SK-N-SH treated with all-trans-retinoic acid at 6 μM for 48 hours (cell line): ENCODE data around the gene OR2T6.

Experiments used
- ARNTL ChIP-seq: fragments of 450-650 bp; formaldehyde crosslinking; IDR thresholded peaks from 2 replicates; pipeline ENCODE4 v1.5.0; 2020; ENCODE audit warnings: low read depth, mild to moderate bottlenecking, moderate library complexity, borderline replicate concordance
- BACH2 ChIP-seq: fragments of 250-450 bp; sonication (Bioruptor Pico); IDR thresholded peaks from 2 replicates; pipeline ENCODE4 v1.9.0; 2021; ENCODE audit warnings: mild to moderate bottlenecking, borderline replicate concordance
- CREB5 ChIP-seq: fragments of 250-450 bp; sonication (Bioruptor Pico); IDR thresholded peaks from 2 replicates; pipeline ENCODE4 v1.5.1; 2020; ENCODE audit warnings: low read depth, mild to moderate bottlenecking, moderate library complexity
- CSDC2 ChIP-seq: fragments of 250-450 bp; sonication (Bioruptor Pico); IDR thresholded peaks from 2 replicates; pipeline ENCODE4 v1.5.0; 2020; ENCODE audit warnings: mild to moderate bottlenecking, moderate library complexity
- ISL1 ChIP-seq: fragments of 250-450 bp; sonication (Bioruptor Pico); IDR thresholded peaks from 2 replicates; pipeline ENCODE4 v2.1.2; 2022; ENCODE audit warnings: mild to moderate bottlenecking, moderate library complexity
- PATZ1 ChIP-seq: fragments of 250-450 bp; sonication (Bioruptor Pico); IDR thresholded peaks from 2 replicates; pipeline ENCODE4 v1.8.0; 2020; ENCODE audit warnings: mild to moderate bottlenecking, moderate library complexity, borderline replicate concordance
- PPARA ChIP-seq: fragments of 250-450 bp; sonication (Bioruptor Pico); IDR thresholded peaks from 2 replicates; pipeline ENCODE4 v1.5.0; 2020; ENCODE audit warnings: mild to moderate bottlenecking, borderline replicate concordance
- RARB ChIP-seq: fragments of 250-450 bp; sonication (Bioruptor Pico); IDR thresholded peaks from 2 replicates; pipeline ENCODE4 v1.8.0; 2021; ENCODE audit warnings: mild to moderate bottlenecking, moderate library complexity
- ZC3H10 ChIP-seq: fragments of 250-450 bp; sonication (Bioruptor Pico); IDR thresholded peaks from 2 replicates; pipeline ENCODE4 v1.5.1; 2021; ENCODE audit warnings: mild to moderate bottlenecking, moderate library complexity
- ZFP3 ChIP-seq: fragments of 250-450 bp; sonication (Bioruptor Pico); IDR thresholded peaks from 2 replicates; pipeline ENCODE4 v1.5.0; 2020; ENCODE audit warnings: mild to moderate bottlenecking, moderate library complexity
- ZNF565 ChIP-seq: fragments of 450-650 bp; formaldehyde crosslinking; conservative IDR thresholded peaks from 2 replicates; pipeline ENCODE4 v1.5.0; 2020; ENCODE audit warnings: low read depth, mild to moderate bottlenecking, moderate library complexity
- ZNF8 ChIP-seq: fragments of 450-650 bp; formaldehyde crosslinking; IDR thresholded peaks from 2 replicates; pipeline ENCODE4 v1.5.0; 2020; ENCODE audit warnings: mild to moderate bottlenecking, moderate library complexity
- TF ChIP-seq, protein P1 (sequence below): fragments of 250-450 bp; sonication (Bioruptor Pico); IDR thresholded peaks from 2 replicates; pipeline ENCODE4 v1.5.0; 2020; ENCODE audit warnings: mild to moderate bottlenecking, moderate library complexity
- TF ChIP-seq, protein P2 (sequence below): fragments of 250-450 bp; sonication (Bioruptor Pico); IDR thresholded peaks from 2 replicates; pipeline ENCODE4 v1.5.1; 2021; ENCODE audit warnings: mild to moderate bottlenecking, moderate library complexity

DNA sequence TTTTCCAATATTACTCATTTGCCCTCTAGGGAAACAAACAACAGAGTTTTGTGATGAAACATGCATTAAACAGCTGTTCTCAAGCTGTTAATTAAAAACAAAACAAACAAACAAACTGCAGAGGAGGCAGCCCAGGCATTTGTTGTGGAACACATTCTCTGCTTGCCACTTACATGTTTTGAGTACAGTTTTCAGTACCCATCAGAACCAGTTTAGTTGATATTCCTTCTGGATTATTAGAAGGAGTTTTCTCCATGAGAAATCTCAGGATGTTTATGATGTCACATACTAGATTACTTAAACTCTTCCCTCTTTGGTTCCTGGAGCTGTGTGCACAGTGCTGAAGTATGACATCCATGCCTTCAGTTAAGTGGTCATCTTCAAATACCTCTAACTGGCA lies at the start of gene OR2T6:
- TF ChIP-seq RARB (CRISPR knock-in tag) (no peak), PPARA (CRISPR knock-in tag) (no peak), ZC3H10 (no peak), ZFP3 (no peak), CREB5 (CRISPR knock-in tag) (no peak), PATZ1 (CRISPR knock-in tag) (no peak), CSDC2 (CRISPR knock-in tag) (no peak), ZNF8 (CRISPR knock-in tag) (no peak), ISL1 (no peak), BACH2 (CRISPR knock-in tag) (no peak), ZNF565 (no peak), ARNTL (CRISPR knock-in tag) (no peak)
- TF ChIP-seq, protein P1, sequence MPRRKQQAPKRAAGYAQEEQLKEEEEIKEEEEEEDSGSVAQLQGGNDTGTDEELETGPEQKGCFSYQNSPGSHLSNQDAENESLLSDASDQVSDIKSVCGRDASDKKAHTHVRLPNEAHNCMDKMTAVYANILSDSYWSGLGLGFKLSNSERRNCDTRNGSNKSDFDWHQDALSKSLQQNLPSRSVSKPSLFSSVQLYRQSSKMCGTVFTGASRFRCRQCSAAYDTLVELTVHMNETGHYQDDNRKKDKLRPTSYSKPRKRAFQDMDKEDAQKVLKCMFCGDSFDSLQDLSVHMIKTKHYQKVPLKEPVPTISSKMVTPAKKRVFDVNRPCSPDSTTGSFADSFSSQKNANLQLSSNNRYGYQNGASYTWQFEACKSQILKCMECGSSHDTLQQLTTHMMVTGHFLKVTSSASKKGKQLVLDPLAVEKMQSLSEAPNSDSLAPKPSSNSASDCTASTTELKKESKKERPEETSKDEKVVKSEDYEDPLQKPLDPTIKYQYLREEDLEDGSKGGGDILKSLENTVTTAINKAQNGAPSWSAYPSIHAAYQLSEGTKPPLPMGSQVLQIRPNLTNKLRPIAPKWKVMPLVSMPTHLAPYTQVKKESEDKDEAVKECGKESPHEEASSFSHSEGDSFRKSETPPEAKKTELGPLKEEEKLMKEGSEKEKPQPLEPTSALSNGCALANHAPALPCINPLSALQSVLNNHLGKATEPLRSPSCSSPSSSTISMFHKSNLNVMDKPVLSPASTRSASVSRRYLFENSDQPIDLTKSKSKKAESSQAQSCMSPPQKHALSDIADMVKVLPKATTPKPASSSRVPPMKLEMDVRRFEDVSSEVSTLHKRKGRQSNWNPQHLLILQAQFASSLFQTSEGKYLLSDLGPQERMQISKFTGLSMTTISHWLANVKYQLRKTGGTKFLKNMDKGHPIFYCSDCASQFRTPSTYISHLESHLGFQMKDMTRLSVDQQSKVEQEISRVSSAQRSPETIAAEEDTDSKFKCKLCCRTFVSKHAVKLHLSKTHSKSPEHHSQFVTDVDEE (CRISPR knock-in tag): no peak
- TF ChIP-seq, protein P2, sequence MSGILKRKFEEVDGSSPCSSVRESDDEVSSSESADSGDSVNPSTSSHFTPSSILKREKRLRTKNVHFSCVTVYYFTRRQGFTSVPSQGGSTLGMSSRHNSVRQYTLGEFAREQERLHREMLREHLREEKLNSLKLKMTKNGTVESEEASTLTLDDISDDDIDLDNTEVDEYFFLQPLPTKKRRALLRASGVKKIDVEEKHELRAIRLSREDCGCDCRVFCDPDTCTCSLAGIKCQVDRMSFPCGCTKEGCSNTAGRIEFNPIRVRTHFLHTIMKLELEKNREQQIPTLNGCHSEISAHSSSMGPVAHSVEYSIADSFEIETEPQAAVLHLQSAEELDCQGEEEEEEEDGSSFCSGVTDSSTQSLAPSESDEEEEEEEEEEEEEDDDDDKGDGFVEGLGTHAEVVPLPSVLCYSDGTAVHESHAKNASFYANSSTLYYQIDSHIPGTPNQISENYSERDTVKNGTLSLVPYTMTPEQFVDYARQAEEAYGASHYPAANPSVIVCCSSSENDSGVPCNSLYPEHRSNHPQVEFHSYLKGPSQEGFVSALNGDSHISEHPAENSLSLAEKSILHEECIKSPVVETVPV (CRISPR knock-in tag): no peak
